Psoas muscle (tissue), 8 donors: Measurements from ENCODE around the gene AQP12B. TPM values are rescaled to one million over a fixed set of nuclear protein-coding genes. Genes with fewer than 3 reads are reported as not detected.
A peak's percentile ranks its signal among the peaks of the same experiment; 100 is the strongest.

Experiments
- ATAC-seq, 4 donors: fragments of 200-7000 bp; cut with Tn5 transposase; one replicate each; pipeline ENCODE4 v1.9.1; 2020; ENCODE audit warnings: moderate library complexity in 3 of 4, mild to moderate bottlenecking in 2 of 4
- DNase-seq, 2 donors: peaks; one replicate each; pipeline ENCODE4 v3.0.0-alpha.2; 2020
- H3K27ac ChIP-seq: fragments of 200-600 bp; one replicate; pipeline ENCODE4 v1.8.0; 2022
- H3K27me3 ChIP-seq, 3 donors: fragments of 200-600 bp in 1 of 3; one replicate each; pipeline versions ENCODE4 v1.6.1 to v1.8.0; 2013 to 2022; ENCODE audit warnings: low read length in 2 of 3, mild to moderate bottlenecking in 2 of 3, moderate library complexity in 1 of 3; ENCODE audit not compliant: insufficient read depth in 3 of 3
- H3K36me3 ChIP-seq, 2 donors: fragments of 200-600 bp in 1 of 2; one replicate each; pipeline versions ENCODE4 v1.6.1 to v1.8.0; 2013 to 2022; ENCODE audit warnings: low read depth in 1 of 2, mild to moderate bottlenecking in 1 of 2, moderate library complexity in 1 of 2; ENCODE audit not compliant: insufficient read depth in 1 of 2
- H3K4me1 ChIP-seq: fragments of 200-600 bp; one replicate; pipeline ENCODE4 v1.8.0; 2022
- H3K4me3 ChIP-seq: fragments of 200-600 bp; one replicate; pipeline ENCODE4 v1.8.0; 2022; ENCODE audit warnings: mild to moderate bottlenecking
- H3K9me3 ChIP-seq: fragments of 200-600 bp; one replicate; pipeline ENCODE4 v1.8.0; 2022
- WGBS, 3 donors: extraction: QIAGEN DNeasy Blood & Tissue Kit; methylation state at CpG; one replicate each; pipeline versions ENCODE4 v1.1.6 to v1.1.7; 2013; 5-methylcytosine and 5-hydroxymethylcytosine counted together
- intact Hi-C, 2 donors: fragments of 100-400 bp; cut with DNase I; formaldehyde crosslinking; loops; one replicate each; pipeline versions ENCODE4 v1.11.0 to v1.14.2; 2022
- polyA plus RNA-seq, 3 donors: library from polyadenylated mRNA; stranded (reverse); fragments of 200-250 nt; gene quantifications; one replicate each; pipeline ENCODE4 v1.2.3, GENCODE V29; 2013
- total RNA-seq, 4 donors: library from RNA; stranded (reverse); fragmentation: NEBNext Ultra II Directional in 2 of 4; extraction: Animal tissue kit (Norgen Biotek cat#: 25700) in 2 of 4; gene quantifications; one replicate each; pipeline versions ENCODE4 v1.2.1 to v1.2.4, GENCODE V29; 2021 to 2023
- TF ChIP-seq, protein P1 (sequence below): fragments of 200-600 bp; IDR thresholded peaks from one replicate; pipeline ENCODE4 v1.8.0; 2022; ENCODE audit warnings: antibody characterized with exemption
- donor health status: healthy with polysubstance abuse.
- donor health status: DM: no; HTN: no; CAD: no; lungs with moderate emphysema.
- donor health status: Bipolar disorder and iron deficiency.
- donor health status: healthy.
- donor health status: DM: yes; HTN: yes; CAD: no.
- donor health status: DM: no; HTN: no; CAD: no.
- donor health status: DM: no; HTN: no; CAD: no.
- donor health status: DM: yes; HTN: yes; CAD: no.

AQP12B gene
- total and polyA plus RNA-seq, 7 donors, result not detected

DNA sequence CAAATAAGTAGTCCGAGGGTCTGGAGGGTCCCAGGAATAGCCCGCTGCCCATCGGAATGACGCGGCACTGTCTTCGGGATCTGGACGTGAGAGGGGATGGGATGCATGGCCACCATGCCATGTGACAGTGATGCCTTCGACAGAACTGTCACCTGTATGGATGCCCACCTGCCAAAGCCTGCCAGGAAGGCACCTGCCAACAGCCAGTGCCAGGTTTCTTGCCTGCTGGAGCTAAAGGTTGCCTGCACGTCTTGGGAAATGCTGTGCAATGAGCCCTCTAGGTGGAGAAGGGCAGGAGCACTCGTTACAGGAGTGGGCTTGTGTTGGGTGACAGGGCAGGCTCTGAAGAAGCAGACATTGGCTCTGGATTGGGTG, 36.9 kb downstream of the AQP12B start:
- 85 to 94% (median 90%) methylated on average over 10 of the region's 10 CpGs for WGBS, 3 donors
- Histone ChIP-seq H3K27me3 (peaks cover 0 to 49% (median 24%) of the 10 kb centered on the region in 3 donors), H3K36me3 (no peaks in the 10 kb centered on the region), H3K4me3 (no peak overlapping the region), H3K27ac (no peak overlapping the region), H3K9me3 (no peaks in the 10 kb centered on the region), H3K4me1 (no peaks in the 10 kb centered on the region)
- DNase-seq (peak in 1 of 2 donors; percentile 19), ATAC-seq (no peak)
- TF ChIP-seq, protein P1, sequence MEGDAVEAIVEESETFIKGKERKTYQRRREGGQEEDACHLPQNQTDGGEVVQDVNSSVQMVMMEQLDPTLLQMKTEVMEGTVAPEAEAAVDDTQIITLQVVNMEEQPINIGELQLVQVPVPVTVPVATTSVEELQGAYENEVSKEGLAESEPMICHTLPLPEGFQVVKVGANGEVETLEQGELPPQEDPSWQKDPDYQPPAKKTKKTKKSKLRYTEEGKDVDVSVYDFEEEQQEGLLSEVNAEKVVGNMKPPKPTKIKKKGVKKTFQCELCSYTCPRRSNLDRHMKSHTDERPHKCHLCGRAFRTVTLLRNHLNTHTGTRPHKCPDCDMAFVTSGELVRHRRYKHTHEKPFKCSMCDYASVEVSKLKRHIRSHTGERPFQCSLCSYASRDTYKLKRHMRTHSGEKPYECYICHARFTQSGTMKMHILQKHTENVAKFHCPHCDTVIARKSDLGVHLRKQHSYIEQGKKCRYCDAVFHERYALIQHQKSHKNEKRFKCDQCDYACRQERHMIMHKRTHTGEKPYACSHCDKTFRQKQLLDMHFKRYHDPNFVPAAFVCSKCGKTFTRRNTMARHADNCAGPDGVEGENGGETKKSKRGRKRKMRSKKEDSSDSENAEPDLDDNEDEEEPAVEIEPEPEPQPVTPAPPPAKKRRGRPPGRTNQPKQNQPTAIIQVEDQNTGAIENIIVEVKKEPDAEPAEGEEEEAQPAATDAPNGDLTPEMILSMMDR, result no peak
- intact Hi-C loops, result no loop called here

DNA sequence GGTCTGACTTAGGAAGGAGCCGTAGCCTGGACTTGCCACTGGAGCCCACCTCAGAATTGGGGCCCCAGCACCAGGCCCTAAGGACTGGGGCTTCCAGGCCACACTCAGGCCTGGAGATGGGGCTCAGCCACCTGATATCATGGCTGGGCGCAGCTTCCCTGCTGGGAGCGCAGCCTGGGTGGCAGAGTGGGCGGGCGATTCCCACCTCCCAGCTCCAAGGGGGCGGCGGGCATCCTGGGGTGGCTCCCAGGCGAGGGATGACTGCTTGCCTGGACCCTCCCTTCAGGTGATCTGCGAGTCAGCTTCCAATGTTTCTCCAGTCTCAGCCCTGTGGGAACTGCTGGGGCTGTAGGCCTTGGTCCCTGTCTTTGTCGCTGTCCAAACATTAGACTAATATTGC, 37.3 kb downstream of the AQP12B start:
- H3K36me3 ChIP-seq, result no peaks in the 10 kb centered on the region
- H3K27me3 ChIP-seq, result peaks cover 0 to 45% (median 23%) of the 10 kb centered on the region in 3 donors
- H3K27ac ChIP-seq, result no peak overlapping the region
- no peaks in the 10 kb centered on the region for H3K4me1 ChIP-seq
- ATAC-seq, result no peak
- H3K9me3 ChIP-seq, result no peaks in the 10 kb centered on the region
- intact Hi-C loops, result no loop called here
- DNase-seq, result peak in 1 of 2 donors; percentile 21
- 86 to 94% (median 87%) methylated on average over 10 of the region's 10 CpGs for WGBS, 3 donors
- TF ChIP-seq, protein P1, result no peak
- H3K4me3 ChIP-seq, result no peak overlapping the region

DNA sequence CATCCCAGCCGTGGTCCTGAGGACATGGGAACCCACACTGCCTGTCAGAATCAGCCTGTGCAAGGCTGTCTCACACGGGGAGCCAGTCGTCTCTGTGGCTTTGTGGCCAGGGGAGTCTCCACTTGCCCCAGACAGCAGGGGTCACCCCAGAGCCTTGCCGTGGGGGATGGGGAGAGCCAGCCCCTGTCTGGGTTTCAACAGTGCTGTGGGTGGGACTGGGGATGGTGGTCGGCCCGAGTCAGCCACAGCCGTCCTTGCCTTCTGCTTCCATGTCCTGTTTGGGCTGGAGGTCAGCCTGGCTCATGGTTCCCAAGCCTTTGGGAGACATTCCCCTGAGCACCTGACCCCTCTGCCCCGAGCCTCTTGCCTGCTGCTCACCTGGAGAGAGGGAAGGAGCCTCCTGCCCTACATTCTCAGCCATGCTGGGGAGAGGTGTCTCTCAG, 37.8 kb downstream of the AQP12B start:
- H3K27ac ChIP-seq, result no peak overlapping the region
- WGBS, 3 donors, result 56 to 61% (median 57%) methylated on average over 8 of the region's 8 CpGs
- no peaks in the 10 kb centered on the region for H3K9me3 ChIP-seq
- ATAC-seq (no peak), DNase-seq (peak in 1 of 2 donors; percentile 35)
- TF ChIP-seq, protein P1, result no peak
- peaks cover 0 to 42% (median 21%) of the 10 kb centered on the region in 3 donors for H3K27me3 ChIP-seq
- intact Hi-C loops, result no loop called here
- no peak overlapping the region for H3K4me3 ChIP-seq
- no peaks in the 10 kb centered on the region for H3K4me1 ChIP-seq
- H3K36me3 ChIP-seq, result no peaks in the 10 kb centered on the region

DNA sequence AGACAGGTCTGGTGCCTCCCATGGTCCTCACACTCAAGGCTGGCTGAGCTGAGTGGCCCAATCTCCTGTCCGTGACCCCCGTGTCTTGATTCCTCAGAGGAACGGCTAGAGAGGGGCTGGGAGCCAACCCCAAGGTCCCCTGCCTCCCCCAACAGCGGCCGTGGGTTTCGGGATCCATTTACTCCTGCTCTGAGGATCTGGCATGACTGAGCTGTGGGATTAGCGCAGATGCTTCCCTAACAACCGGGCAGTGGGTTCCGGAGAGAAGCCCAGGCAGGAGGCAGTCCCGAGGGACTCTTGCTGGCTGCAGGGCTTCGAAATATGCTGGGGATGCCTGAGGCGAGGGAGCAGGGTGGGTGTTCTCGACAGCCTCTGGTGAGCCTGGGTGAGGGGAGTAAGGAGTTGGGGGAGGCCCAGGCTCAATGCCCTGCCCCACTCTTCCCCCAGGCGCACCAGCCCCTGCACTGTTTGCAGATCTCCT, 38.5 kb downstream of the AQP12B start:
- 26 to 41% (median 37%) methylated on average over 13 to 14 of the region's 14 CpGs for WGBS, 3 donors
- TF ChIP-seq, protein P1, result no peak
- H3K4me3 ChIP-seq, result no peak overlapping the region
- H3K27ac ChIP-seq, result no peak overlapping the region
- DNase-seq, result peak in 1 of 2 donors; percentile 41
- intact Hi-C loops, result no loop called here
- peaks cover 0 to 36% (median 21%) of the 10 kb centered on the region in 3 donors for H3K27me3 ChIP-seq
- no peak for ATAC-seq
- H3K36me3 ChIP-seq, result no peaks in the 10 kb centered on the region
- no peaks in the 10 kb centered on the region for H3K9me3 ChIP-seq
- no peaks in the 10 kb centered on the region for H3K4me1 ChIP-seq

DNA sequence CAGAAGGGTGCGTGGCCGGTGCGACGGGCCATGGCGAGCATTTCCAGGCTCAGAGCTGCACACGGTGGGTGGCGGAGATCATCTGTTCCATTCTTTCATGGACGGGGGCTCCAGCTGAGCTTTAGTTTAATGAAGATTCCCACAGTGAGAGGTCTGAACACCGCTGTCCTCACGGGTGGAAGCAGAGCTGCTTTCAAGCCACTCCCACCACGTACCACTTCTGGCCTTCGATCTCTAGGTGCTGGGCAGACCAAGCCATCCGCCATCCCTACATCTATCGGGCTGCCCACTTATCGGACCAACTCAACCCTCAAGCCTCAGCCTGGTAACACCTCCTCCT, 38.9 kb downstream of the AQP12B start:
- peak in 1 of 2 donors; percentile 22 for DNase-seq
- WGBS, 3 donors, result 57 to 70% (median 68%) methylated on average over 15 of the region's 15 CpGs
- intact Hi-C loops, result no loop called here
- H3K36me3 ChIP-seq, result no peaks in the 10 kb centered on the region
- TF ChIP-seq, protein P1, result no peak
- no peaks in the 10 kb centered on the region for H3K4me1 ChIP-seq
- H3K4me3 ChIP-seq, result no peak overlapping the region
- H3K9me3 ChIP-seq, result no peaks in the 10 kb centered on the region
- ATAC-seq, result no peak
- no peak overlapping the region for H3K27ac ChIP-seq
- H3K27me3 ChIP-seq, result peaks cover 0 to 32% (median 19%) of the 10 kb centered on the region in 3 donors
